ENCODE results near the gene JUND.

JUND gene

DNA sequence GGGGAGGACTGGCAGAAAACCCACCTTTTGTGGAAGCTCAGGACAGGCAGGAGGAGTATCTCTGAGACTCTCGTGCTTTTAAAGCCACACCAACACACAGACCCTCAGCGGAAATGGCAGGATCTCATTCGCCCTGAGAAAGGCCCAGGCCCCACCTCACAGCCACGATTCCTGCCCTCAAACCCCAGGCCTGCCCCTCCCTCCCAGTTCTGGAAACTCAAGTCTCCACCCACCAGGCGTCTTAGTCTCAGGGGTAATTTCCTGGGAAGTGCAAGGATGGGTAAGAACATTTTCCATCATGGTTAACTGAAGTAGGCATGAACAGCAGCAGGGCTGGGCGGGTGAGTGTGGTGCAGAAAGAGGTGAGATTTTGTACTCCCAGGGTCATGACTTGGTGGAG is 47.2 kb downstream of the JUND start:
- DNase-seq = no peak
- ATAC-seq = no peak

DNA sequence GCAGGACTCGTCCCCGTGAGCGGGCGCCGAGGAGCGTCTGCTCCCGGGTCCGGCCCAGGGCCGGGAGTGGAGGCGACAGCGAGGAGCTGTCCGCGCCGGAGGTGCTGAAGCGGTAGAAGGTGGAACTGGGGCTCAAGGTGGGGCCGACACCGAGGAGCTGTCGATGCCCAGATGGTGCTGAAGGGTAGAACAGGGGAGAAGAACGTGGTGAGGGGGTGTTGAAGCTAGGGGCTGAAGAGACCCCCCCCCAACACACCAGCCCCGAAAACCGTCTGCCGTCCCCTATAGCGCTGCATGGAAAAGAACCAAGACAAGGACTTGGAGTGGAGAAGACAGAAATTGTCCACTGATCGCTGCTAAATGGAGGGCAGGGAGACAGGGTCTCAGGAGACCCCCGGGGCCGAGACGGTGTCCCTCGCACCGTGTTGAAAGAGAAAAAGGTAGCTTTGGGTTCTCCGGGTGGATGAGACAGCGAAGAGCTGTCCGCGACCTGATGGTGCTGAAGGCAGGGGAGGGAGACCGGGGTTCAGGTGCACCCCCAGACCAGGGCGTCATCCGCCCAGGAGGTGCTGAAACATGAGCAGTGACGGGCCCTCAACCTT is 48.1 kb downstream of the JUND start:
- peak; percentile 67 for DNase-seq
- ATAC-seq = no peak

DNA sequence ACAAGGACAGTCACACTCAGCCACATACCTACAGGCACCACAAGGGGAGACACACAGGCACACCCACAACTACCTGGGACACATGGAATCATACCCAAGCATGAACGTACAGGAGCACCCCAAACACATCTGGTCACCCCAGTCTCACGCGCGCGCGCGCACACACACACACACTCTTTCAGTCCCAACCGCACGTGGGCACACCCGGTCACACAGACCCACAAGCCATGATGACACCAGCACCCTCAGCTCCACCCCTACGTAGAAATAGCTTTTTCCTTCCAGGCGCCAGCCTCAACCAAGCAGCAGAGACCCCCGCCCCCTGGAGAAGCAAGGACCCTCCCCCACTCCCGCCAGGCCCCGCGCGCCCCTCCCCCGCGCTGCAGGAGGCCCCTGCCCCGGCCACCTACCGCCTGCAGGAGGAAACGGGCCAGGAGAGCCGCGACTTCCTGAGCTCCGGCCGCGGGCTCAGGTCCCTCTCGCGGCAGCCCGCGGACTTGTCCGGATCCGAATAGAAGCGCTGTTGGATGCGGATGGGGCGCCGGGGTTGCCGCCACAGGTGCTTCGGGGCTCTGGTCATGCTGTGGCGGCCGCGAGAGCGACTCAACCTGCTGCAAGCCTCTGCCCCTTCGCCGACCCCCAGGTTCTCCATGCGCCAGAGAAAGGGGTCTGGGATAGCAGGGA is 48.7 kb downstream of the JUND start:
- no peak for DNase-seq
- ATAC-seq = no peak

DNA sequence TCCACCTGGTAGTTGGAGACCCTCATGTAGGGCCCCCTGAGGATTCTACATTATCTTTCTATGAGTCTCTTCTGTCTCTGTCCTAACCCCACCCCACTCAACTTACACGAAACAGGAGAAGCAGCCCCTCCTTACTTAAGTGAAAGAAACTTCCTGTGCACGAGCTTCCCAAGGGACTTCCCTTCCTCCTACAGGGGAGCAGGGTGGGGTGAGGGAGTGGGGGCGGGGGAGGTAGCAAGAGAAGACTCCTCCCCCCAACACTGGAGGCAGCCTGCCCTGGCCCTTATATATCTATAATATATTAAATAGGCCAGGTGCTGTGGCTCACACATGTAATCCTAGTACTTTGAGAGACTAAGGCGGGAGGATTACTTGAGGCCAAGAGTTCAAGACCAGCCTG is 49.6 kb downstream of the JUND start:
- DNase-seq = no peak
- ATAC-seq = no peak

DNA sequence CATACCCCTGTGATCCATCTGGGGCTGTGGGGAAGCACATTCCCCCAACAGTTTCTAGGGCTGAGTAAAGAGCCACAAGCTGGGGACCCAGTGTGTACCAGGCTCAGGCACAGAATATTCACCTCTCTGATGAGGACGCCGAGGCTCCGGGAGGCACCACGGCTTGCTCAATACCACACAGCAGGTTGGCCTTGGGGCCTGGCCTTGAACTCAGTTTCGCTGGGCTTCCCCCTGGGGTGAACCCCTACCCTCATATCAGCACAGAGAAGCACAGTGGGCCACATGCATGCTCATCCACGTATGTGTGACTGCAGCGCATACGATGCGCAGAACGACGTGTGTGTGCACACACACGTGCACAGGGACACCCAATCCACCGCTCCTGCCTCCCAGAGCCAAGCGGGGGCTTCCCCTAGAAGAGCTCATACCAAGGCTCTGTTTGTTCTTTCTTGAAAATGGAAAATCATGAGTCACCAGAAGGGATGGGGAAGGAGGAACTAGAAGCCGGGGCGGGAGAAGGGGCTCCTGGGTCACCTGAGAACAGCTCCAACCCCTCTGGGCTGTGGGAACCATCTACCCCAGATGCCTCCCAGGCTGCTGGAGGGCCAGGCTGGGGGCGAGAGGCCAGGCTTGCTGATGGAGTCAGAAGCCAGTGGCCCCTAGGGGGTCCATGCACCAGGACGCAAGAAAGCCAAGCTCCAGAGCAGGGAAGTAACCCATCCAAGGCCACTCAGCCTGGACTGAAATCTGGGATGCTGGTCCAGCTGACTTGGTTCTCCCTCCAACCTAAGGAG is 50.3 kb downstream of the JUND start:
- peak; percentile 32 for DNase-seq
- peak; percentile 31 for ATAC-seq

DNA sequence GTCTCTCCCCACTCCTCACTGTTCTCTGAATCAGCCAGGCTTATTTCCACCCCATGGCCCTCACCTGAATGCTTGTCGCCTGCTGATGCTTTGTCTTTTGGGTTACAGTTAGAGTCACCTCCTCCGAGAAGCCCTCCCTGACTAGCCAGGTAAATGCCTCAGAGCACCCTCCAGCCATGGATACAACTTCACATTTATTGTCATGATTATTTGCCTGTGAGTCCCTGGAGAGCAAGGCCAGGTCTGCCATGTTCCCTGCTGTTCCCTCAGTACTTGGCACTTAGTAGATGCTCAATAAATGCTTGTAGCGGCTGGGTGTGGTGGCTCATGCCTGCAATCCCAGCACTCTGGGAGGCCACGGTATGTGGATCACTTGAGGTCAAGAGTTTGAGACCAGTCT is 51.5 kb downstream of the JUND start:
- ATAC-seq = no peak

More for the DNA sequence above, 51.5 kb downstream of the JUND start:
- no peak for DNase-seq
